AG04450 (cell line): ENCODE measurements around the gene RB1. TPM values are rescaled to one million over a fixed set of nuclear protein-coding genes. Genes with fewer than 3 reads are reported as not detected.

Experiments used
- CTCF ChIA-PET: fragments of 300-600, 350-600 bp; formaldehyde crosslinking; extraction: SDS; loops from one replicate; lab custom pipeline; 2022; ENCODE audit warnings: antibody characterized with exemption, inconsistent platforms; lab: Charles Lee
- POLR2A ChIA-PET: fragments of 350-600 bp; formaldehyde crosslinking; extraction: SDS; loops from one replicate; lab custom pipeline; 2021; ENCODE audit warnings: antibody characterized with exemption, inconsistent platforms; lab: Yijun Ruan, JAX
- DNase-seq: peaks from one replicate; pipeline ENCODE4 v3.0.0-alpha.2; 2011; ENCODE audit warnings: low read depth, low spot score
- H3K27ac ChIP-seq: one replicate; pipeline ENCODE4 v1.5.1; 2012; ENCODE audit warnings: low read depth, low read length, control low read depth
- H3K27me3 ChIP-seq: one replicate; pipeline ENCODE4 v1.6.0; 2012; ENCODE audit warnings: low read length; ENCODE audit not compliant: control insufficient read depth, insufficient read depth
- H3K4me3 ChIP-seq: 2 replicates; pipeline ENCODE4 v1.5.1; 2011; ENCODE audit warnings: mild to moderate bottlenecking, low read depth, low read length, control low read depth
- H3K9me3 ChIP-seq: 2 replicates; pipeline ENCODE4 v1.5.1; 2012; ENCODE audit warnings: low read length; ENCODE audit not compliant: control insufficient read depth, insufficient read depth
- CTCF ChIP-seq: IDR thresholded peaks from 2 replicates; pipeline ENCODE4 v1.5.1; 2011; ENCODE audit warnings: low read depth, low read length, control low read depth, inconsistent platforms
- polyA plus RNA-seq: library from polyadenylated mRNA; depleted of rRNA; stranded (reverse); fragments of >200 nt; gene quantifications from 2 replicates; pipeline ENCODE4 v1.2.3, GENCODE V29; 2011; rRNA removed
- small RNA-seq: library from RNA; depleted of rRNA; stranded (forward); fragments of <200 nt; gene quantifications from one replicate; pipeline ENCODE3, GENCODE V24; 2012; ENCODE audit warnings: low read depth; ENCODE audit not compliant: insufficient read length

Gene RB1
- polyA plus RNA-seq, 1 experiment: 27.3 TPM

- Histone ChIP-seq H3K4me3 (no peak overlapping the region), H3K27ac (no peak overlapping the region), H3K27me3 (no peaks in the 10 kb centered on the region), H3K9me3 (no peaks in the 10 kb centered on the region)
- CTCF ChIA-PET: interaction anchor here (3.8 kb wide), 1 partner anchor 49 kb away, joined by 12 read pairs; no protein-coding TSS in a partner anchor
- POLR2A ChIA-PET: no interaction called here
- no peak for TF ChIP-seq CTCF
- DNase-seq: no peak
Measured at GRCh38 chr13:48530833-48531232, 227.3 kb downstream of the RB1 start.

Small RNA genes within 50 kb of the gene (small RNA-seq; reads per million reads assigned to genes)
- not detected for gene RF00017

Other genes with a start within 250 kb of the RB1 start
- 47.2 and 54.1 TPM in 2 replicates for gene MED4, start 208.6 kb upstream of the RB1 start, polyA plus RNA-seq
- gene ITM2B, start 70.5 kb upstream of the RB1 start, polyA plus RNA-seq: 341 and 417 TPM in 2 replicates
- gene LPAR6, start 109.4 kb downstream of the RB1 start, polyA plus RNA-seq: 5.2 and 10.5 TPM in 2 replicates
- 8.6 and 10.9 TPM in 2 replicates for gene RCBTB2, start 229.3 kb downstream of the RB1 start, polyA plus RNA-seq